Right ventricle myocardium inferior (tissue), 1 donor: Measurements from ENCODE around the gene FRY. TPM values are rescaled to one million over a fixed set of nuclear protein-coding genes. Genes with fewer than 3 reads are reported as not detected.

ENCODE experiments used
- ATAC-seq: fragments of 200-7000 bp; cut with Tn5 transposase; one replicate; pipeline ENCODE4 v1.9.1; 2020; ENCODE audit warnings: mild to moderate bottlenecking, moderate library complexity
- DNase-seq: peaks from one replicate; pipeline ENCODE4 v3.0.0; 2021; ENCODE audit errors: missing footprints
- intact Hi-C: fragments of 100-400 bp; cut with DNase I; formaldehyde crosslinking; loops from one replicate; pipeline ENCODE4 v1.11.0; 2022
- total RNA-seq: library from RNA; stranded (reverse); fragmentation: NEBNext Ultra II Directional; extraction: Animal tissue kit (Norgen Biotek cat#: 25700); gene quantifications from one replicate; pipeline ENCODE4 v1.2.1, GENCODE V29; 2021
- donor health status: DM: no; HTN: yes; CAD: no; lungs with severe emphysema.

Gene FRY
- total RNA-seq, 1 donor from 2014 or later, result 146 TPM

DNA sequence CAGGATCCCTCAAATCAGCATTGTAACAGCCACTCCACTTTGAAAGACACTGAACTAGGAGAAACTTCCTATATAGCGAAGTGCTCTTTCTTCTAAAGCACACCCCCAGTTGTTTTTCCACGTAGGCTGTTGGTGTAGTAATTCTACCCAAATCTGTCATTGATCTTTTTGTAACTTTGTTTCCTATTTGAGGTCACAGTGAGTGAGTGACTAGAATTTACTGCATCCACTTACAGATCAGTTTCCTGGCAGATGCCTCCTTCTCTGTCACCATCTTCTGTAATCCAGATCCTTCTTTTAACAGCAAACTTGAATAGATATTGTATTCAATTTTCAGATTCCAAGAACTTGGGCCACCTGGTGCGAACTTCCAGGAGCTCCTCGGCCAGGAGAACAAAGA, 268.3 kb downstream of the FRY start:
- ATAC-seq (no peak), DNase-seq (no peak)
- intact Hi-C loops, result no loop called here

DNA sequence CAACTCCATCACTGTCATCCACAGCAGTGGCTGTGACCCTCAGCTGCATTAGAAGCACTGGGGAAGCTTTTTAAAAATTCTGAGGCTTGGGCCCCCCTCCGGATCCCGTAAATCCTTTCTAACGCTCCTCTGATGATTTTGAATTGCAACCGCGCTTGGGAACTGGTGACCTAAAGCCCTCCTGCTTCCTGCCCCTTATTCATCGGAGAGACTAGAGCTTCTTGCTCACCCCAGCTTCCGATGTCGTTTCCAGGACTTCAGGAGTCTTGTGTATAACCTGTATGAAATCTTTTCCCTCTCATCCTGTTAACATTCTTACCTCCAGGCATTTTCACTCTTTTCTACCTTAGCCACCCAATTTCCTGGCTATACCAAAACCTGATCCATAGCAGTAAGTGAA, 268.8 kb downstream of the FRY start:
- ATAC-seq (no peak), DNase-seq (no peak)
- intact Hi-C loops, result no loop called here

DNA sequence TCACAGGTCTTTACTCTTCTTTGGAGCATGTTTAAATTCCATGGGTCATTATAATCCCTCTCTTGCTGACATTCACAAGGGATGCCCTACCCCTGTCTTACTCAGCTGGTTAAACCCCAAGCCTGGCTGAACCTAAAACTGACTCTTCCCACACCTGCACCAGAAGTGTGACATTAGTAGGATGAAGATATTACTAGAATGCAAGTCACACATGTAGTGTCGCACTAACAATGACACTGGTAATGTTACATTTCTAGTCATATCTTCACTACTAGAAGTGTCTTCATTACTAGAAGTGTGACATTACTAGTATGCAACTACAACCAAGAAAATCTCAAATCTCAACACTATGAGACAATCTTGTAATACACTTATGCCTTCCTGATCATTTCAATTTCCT, 269.3 kb downstream of the FRY start:
- intact Hi-C loops, result no loop called here
- ATAC-seq (no peak), DNase-seq (no peak)

DNA sequence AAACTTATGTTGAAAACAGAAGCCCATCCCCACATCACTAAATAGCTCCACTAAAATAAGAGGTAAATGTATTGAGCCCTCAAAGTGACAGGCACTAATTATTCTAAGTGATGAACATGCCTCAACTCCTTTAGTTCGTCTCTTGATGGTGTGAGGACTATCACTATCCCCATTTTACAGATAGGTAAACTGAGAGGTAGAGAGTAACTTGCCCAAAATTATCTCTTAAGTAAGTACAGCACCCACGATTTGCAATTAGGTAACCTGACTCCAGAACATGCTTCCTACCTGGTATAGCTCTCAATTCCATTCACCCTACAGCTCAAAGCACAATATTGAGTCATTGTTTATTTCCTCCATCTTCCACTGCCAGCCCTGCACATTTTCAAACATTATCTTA, 270.9 kb downstream of the FRY start:
- no peak for ATAC-seq
- no peak for DNase-seq
- intact Hi-C loops, result no loop called here

DNA sequence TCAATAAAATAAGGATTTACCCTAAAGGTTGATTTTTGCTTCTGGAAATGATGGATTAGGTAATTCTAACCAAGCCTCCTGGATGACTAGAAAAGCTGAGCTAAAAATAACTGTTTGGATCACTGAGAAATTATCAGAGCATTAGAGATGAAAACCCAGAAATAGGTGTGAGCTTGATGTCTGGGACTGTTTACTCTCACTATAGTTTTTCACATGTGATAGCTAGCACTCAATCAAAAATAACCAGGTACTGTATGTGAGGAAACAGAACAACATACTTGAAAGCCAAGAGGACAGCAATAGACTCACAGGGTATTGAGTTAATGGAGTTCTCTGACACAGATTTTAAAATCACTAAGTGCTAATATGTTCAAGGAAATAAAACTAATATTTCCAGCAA, 274.1 kb downstream of the FRY start:
- DNase-seq, result no peak
- intact Hi-C loops, result no loop called here
- no peak for ATAC-seq

DNA sequence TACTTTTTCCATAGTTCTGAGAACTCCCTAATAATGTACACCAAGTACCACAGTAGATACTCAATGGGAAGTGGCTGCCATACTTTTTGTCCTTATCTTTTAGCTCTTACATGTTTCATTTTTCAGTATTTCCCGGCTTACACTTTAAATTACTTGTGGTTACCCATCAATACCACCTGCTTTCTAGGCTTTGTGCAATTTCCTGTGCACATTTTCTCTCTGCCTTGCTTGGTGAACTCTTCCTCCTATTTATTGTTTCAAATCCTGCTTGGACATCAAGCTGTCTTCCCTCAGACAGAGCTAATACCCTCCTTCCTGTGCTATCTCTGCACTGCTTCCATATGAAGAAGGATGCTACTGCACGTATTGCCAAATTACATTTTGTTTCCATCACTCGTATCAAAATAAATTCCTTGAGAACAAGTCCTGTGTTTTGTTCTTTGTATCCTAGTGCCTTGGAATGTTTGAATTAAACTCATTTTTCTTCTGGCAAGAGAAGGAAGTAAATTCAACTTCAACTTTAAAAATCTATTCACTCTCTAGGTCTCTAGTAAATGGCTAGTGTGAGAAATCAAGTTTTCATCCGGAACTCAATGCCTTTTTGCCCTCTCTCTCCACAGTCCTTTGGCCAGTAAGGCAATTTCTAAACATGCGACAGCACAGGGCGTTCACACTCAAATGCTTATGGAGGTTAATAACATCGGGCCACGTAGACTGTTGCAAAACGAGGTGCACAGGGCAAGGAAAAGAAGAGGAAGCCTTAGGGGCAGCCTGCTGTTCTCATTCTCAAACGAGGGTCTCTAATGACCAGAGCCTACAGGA, 277.9 kb downstream of the FRY start:
- peak; percentile 49 for ATAC-seq
- intact Hi-C loops, result loop anchor here (1.0 to 10.0 kb wide), 5 partner anchors 63 to 485 kb away; partner anchors contain the start of gene N4BP2L1

DNA sequence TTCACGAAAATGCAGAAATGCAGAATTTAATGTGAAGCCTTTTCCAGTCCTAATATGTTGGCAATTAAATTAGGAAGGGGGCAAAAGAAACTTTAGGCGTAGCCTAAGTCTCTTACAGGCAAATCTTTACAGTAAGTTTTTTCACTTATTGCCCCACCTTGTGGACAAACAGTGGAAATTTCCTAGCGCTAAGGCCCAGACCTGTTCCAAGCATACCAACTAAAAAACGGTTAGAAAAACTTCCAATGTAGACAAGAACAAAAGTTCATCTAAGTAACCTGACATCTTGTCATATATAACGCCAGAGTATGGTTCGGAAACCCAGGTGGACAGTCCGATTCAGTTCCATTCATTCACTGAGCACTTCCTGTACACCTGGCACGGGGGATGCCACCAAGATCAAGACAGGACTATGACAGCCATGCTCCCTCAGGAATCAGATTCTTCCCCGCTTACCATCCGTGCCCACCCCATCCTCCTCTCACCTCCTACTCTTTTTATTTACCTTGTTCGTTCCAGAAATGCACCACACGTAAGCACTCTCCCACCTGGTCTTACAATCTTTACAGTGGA, 278.6 kb downstream of the FRY start:
- intact Hi-C loops, result loop anchor here (1.0 to 10.0 kb wide), 5 partner anchors 63 to 485 kb away; partner anchors contain the start of gene N4BP2L1
- DNase-seq (no peak), ATAC-seq (peak; percentile 68)

More for the DNA sequence above, 277.9 kb downstream of the FRY start:
- DNase-seq, result no peak

DNA sequence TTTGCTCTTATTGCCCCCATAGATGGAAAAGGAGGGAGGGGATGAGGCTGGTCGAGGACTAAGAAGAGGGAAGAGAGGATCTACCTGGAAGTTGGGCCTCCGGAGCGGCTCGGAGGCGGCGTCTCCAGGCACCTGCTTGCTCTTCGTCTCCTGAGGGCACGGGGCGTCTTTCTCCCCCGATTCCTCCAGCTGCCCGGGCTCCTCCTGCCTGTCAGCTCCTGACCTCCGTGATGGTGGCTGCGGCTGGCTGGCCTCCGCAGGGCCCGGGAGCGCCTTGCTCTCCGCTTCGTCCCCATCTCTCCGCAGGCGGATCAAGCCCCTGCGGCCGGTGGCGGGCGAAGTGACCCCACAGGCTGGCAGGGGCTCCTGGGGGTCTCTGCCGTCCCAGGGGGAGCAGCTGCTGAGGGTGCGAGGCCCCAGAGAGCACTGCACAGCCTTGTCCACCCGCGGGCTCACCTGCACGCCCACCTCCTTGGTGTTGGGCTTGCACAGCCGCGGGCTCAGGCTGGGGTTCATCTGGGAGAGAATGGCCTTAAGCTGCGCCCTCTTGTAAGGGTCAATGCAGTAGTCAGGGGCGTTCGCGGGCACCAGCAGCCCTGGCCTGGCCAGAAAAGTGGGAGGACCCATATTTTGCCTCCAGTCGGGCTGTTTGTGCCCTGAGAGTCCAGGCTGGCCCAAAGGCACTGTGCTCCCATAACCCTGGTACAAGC, 279.8 kb downstream of the FRY start:
- DNase-seq, result no peak
- no peak for ATAC-seq
- intact Hi-C loops, result loop anchor here (2.0 to 10.0 kb wide), 4 partner anchors 65 to 487 kb away; partner anchors contain the start of gene N4BP2L1

DNA sequence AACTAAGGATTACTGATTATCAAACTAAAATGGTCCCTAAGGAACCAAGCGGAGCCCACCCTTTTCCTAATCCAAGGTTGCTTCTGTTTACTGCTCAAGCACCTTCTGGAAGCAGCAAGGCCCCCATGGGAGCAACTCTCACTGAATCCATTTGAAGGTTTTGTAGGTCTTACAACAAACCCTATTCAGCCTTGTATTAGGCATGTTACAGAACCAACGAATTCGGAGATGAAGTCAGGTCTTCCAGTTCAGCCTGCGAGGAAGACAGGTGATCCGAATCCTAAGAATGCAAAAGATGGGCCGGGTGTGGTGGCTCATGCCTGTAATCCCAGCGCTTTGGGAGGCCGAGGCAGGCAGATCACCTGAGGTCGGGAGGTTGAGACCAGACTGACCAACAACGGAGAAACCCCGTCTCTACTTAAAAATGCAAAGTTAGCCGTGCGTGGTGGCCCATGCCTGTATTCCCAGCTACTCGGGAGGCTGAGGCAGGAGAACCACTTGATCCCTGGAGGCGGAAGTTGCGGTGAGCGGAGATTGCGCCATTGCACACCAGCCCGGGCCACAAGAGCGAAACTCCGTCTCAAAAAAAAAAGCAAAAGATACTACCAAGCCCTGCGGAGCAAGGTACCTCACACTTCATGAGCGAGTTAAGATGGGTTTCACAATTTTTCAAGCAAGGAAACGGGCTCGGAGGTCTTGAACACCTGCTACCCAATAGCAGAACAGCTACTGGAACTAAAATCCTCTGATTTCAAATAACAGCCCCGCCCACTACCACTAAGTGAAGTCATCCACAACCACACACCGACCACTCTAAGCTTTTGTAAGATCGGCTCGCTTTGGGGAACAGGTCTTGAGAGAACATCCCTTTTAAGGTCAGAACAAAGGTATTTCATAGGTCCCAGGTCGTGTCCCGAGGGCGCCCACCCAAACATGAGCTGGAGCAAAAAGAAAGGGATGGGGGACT, 283.0 kb downstream of the FRY start:
- intact Hi-C loops, result loop anchor here (5.0 to 10.0 kb wide), 4 partner anchors 113 to 490 kb away; partner anchors contain the start of genes N4BP2L1 and N4BP2L2
- DNase-seq, result peak; percentile 85
- ATAC-seq, result peak; percentile 56

DNA sequence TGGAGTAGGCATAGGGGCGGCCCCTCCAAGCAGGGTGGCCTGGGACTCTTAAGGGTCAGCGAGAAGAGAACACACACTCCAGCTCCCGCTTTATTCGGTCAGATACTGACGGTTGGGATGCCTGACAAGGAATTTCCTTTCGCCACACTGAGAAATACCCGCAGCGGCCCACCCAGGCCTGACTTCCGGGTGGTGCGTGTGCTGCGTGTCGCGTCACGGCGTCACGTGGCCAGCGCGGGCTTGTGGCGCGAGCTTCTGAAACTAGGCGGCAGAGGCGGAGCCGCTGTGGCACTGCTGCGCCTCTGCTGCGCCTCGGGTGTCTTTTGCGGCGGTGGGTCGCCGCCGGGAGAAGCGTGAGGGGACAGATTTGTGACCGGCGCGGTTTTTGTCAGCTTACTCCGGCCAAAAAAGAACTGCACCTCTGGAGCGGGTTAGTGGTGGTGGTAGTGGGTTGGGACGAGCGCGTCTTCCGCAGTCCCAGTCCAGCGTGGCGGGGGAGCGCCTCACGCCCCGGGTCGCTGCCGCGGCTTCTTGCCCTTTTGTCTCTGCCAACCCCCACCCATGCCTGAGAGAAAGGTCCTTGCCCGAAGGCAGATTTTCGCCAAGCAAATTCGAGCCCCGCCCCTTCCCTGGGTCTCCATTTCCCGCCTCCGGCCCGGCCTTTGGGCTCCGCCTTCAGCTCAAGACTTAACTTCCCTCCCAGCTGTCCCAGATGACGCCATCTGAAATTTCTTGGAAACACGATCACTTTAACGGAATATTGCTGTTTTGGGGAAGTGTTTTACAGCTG, 283.9 kb downstream of the FRY start, which contains the start of the genes BRCA2 and ZAR1L:
BRCA2 (plus strand) TSS at position 271 of the 790 bp plus-strand sequence. CDS start 953 bp downstream, outside the sequence.
ZAR1L (minus strand) TSS at position 126 of the 790 bp plus-strand sequence. CDS start 3,438 bp downstream, outside the sequence.
- peak; percentile 97 for ATAC-seq
- peak; percentile 98 for DNase-seq
- intact Hi-C loops, result loop anchor here (5.0 to 10.0 kb wide), 2 partner anchors 222 to 491 kb away; partner anchors contain the start of gene N4BP2L2

DNA sequence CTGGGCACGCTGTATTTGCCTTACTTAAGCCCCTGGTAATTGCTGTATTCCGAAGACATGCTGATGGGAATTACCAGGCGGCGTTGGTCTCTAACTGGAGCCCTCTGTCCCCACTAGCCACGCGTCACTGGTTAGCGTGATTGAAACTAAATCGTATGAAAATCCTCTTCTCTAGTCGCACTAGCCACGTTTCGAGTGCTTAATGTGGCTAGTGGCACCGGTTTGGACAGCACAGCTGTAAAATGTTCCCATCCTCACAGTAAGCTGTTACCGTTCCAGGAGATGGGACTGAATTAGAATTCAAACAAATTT, 284.4 kb downstream of the FRY start:
- intact Hi-C loops, result loop anchor here (5.0 to 10.0 kb wide), 2 partner anchors 221 to 491 kb away; partner anchors contain the start of gene N4BP2L2
- ATAC-seq (no peak), DNase-seq (peak; percentile 70)

DNA sequence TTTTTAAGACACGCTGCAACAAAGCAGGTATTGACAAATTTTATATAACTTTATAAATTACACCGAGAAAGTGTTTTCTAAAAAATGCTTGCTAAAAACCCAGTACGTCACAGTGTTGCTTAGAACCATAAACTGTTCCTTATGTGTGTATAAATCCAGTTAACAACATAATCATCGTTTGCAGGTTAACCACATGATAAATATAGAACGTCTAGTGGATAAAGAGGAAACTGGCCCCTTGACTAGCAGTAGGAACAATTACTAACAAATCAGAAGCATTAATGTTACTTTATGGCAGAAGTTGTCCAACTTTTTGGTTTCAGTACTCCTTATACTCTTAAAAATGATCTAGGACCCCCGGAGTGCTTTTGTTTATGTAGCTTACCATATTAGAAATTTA, 284.9 kb downstream of the FRY start:
- DNase-seq (no peak), ATAC-seq (no peak)
- intact Hi-C loops, result loop anchor here (5.0 to 10.0 kb wide), 2 partner anchors 221 to 492 kb away; partner anchors contain the start of gene N4BP2L2

DNA sequence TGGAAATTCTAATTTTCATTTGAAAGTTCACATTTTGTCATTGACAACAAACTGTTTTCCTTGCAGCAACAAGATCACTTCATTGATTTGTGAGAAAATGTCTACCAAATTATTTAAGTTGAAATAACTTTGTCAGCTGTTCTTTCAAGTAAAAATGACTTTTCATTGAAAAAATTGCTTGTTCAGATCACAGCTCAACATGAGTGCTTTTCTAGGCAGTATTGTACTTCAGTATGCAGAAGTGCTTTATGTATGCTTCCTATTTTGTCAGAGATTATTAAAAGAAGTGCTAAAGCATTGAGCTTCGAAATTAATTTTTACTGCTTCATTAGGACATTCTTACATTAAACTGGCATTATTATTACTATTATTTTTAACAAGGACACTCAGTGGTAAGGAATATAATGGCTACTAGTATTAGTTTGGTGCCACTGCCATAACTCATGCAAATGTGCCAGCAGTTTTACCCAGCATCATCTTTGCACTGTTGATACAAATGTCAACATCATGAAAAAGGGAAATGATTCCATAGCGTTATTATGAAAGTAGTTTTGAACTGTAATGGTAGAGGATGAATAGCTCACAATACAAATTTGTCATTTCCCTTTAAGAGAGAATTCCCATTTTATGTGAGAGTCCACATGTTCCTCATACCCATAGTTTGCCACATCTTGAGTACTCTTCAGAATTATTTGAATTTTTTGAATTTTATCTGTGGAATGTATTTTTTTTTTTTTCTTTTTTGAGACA, 286.3 kb downstream of the FRY start:
- ATAC-seq (no peak), DNase-seq (no peak)
- intact Hi-C loops, result loop anchor here (5.0 to 10.0 kb wide), 2 partner anchors 219 to 493 kb away; partner anchors contain the start of gene N4BP2L2

DNA sequence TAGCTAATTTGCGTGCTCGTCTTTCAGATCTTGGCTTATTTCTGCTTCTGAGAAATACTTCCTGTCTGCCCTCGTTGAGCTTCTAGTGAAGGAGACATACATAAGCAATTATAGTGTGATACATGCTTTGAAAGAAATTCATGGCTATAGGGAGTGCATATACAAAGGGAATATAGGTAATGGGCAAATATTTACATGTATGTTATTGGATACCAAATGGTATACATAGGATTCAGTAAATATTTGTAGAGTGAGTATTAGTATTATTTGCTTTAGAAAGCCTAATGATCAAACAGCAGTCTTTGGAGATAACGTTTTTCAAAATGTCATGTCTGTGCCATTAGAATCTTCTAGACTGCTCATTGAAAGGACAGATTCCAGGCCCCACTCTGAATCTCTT, 289.0 kb downstream of the FRY start:
- intact Hi-C loops, result no loop called here
- no peak for ATAC-seq

DNA sequence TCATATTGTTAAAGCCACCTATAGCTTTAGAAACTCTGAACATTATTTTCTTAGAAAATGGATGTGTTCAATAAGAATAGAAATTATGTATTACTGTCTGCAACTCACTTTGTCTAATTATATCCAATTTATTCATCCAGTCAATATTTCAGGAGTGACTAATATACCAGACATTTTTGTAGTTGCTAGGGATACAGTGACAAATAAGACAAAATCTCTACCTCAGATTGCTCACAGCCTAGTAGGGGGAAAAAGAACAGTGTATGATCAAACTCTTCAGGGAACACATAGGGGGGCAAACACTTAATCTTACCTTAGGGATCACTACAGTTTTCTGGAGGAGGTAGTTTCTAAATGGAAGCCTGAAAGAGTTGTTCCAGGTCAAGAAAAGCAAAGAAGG, 292.3 kb downstream of the FRY start:
- DNase-seq, result no peak
- intact Hi-C loops, result no loop called here
- no peak for ATAC-seq

More for the DNA sequence above, 289.0 kb downstream of the FRY start:
- no peak for DNase-seq

DNA sequence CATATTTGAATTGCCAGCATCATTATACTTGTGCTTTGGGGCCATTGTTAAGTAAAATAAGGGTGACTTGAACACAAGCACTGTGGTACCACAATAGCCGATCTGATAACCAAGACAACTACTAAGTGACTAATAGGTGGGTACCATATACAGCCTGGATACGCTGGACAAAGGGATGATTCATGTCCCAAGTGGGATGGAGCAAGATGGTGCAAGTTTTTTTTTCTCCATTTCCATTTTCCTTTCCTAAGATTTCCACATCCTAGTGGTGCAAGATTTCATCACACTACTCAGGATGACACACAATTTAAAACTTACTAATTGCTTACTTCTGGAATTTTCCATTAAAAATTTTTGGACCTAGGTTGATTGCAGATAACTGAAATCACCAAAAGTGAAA, 298.9 kb downstream of the FRY start:
- ATAC-seq (no peak), DNase-seq (no peak)
- intact Hi-C loops, result no loop called here

DNA sequence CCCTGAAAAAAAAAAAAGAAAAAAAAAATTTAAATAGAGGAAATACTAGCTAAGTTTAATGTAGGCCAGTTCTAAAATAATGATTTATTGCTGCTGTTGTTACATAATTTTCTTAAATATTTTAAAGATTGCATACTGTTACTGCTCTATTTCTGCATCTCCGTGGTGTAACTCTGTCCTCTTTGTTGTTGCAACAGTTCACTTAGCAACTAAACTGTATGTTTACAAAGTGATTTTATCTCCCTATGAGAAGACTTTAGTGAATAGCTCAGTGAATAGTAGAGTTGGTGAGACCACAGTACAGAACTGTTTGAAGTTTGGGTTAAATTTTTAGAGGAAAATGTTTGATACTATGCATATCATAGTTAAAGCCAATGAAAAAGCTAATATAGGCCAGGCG, 303.1 kb downstream of the FRY start:
- intact Hi-C loops, result no loop called here
- DNase-seq (no peak), ATAC-seq (no peak)
